ENCODE measurements around the gene LRRN2. TPM values are rescaled to one million over a fixed set of nuclear protein-coding genes. Genes with fewer than 3 reads are reported as not detected.

The LRRN2 gene
- total and polyA plus RNA-seq, 2 experiments from 2014 or later, result 0.74 to 2.6 TPM

DNA sequence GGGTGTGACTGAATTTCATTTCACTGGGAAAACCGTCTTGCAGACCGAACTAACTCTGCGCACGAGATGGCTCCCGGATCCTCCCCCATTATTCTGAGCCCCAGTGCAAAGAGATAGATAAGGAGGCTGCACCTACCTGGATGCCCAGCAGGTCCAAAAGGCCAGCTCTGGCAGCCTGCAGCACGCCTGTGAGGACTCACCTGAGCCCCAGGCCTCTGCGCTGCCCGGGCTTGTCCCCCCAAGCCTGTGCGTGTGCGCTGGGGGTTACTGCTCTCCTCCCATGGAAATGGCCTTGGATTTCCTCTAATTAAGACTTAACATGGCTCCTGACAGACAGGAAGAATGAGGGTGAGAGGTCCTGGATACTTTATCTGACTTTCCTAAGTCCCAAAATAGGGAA, 85.9 kb downstream of the LRRN2 start (continued):
- TF ChIP-seq, protein P1, sequence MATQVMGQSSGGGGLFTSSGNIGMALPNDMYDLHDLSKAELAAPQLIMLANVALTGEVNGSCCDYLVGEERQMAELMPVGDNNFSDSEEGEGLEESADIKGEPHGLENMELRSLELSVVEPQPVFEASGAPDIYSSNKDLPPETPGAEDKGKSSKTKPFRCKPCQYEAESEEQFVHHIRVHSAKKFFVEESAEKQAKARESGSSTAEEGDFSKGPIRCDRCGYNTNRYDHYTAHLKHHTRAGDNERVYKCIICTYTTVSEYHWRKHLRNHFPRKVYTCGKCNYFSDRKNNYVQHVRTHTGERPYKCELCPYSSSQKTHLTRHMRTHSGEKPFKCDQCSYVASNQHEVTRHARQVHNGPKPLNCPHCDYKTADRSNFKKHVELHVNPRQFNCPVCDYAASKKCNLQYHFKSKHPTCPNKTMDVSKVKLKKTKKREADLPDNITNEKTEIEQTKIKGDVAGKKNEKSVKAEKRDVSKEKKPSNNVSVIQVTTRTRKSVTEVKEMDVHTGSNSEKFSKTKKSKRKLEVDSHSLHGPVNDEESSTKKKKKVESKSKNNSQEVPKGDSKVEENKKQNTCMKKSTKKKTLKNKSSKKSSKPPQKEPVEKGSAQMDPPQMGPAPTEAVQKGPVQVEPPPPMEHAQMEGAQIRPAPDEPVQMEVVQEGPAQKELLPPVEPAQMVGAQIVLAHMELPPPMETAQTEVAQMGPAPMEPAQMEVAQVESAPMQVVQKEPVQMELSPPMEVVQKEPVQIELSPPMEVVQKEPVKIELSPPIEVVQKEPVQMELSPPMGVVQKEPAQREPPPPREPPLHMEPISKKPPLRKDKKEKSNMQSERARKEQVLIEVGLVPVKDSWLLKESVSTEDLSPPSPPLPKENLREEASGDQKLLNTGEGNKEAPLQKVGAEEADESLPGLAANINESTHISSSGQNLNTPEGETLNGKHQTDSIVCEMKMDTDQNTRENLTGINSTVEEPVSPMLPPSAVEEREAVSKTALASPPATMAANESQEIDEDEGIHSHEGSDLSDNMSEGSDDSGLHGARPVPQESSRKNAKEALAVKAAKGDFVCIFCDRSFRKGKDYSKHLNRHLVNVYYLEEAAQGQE (IDR thresholded peaks at IDR 0.05; ENCODE audit: unreplicated experiment), result no peak

DNA sequence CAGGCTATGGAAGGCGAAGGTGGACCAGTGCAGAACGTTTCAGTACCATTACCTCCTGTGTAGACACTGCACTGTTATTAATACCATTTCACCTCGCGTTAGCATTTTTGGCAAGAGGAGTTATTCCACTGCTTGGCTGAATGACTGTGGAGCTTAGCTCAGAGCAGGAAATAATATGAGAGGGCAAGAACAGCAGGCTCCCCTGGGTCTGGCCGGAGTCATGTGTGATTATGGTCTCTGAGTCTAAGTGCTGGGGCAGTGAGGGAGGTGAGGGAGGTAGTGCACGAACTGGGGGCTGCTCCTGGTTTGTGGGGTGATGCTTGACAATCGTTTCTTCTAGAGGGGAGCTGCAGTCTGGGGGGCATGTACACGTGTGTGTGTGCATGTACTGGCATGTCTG, 86.4 kb downstream of the LRRN2 start:
- Histone ChIP-seq H3K36me3 (ENCODE audit: insufficient read depth) (no peaks in the 10 kb centered on the region), H3K4me2 (no peak overlapping the region), H4K20me1 (replicated peaks; ENCODE audit: insufficient read depth) (no peaks in the 10 kb centered on the region), H3K27me3 (ENCODE audit: insufficient read depth) (no peaks in the 10 kb centered on the region), H3K4me3 (no peak overlapping the region), H3K79me2 (replicated peaks; ENCODE audit: insufficient read depth) (no peaks in the 10 kb centered on the region), H3F3A (replicated peaks; ENCODE audit: low read depth) (no peaks in the 10 kb centered on the region), H3K27ac (ENCODE audit: low read depth) (no peak overlapping the region), H2AFZ (no peak overlapping the region; the same call in 1 of the 2 replicates), H3K9me2 (ENCODE audit: insufficient read depth) (peaks cover 3% of the 10 kb centered on the region; the same call in 1 of the 2 replicates), H3K4me1 (ENCODE audit: insufficient read depth) (peaks cover 25% of the 10 kb centered on the region)
- Mint-ChIP-seq H3K9me3 (no peaks in the 10 kb centered on the region), H3K27ac (no peak overlapping the region; the same call in 1 of the 2 replicates), H3K4me3 (no peak overlapping the region), H3K27me3 (ENCODE audit: insufficient read depth, low read depth, poor library complexity) (peaks cover 15% of the 10 kb centered on the region), H3K36me3 (ENCODE audit: low read depth) (no peaks in the 10 kb centered on the region), H3K4me1 (peaks cover 37% of the 10 kb centered on the region)
- DNase-seq (ENCODE audit: low spot score) (no peak), ATAC-seq (no peak)
- TF ChIP-seq CREB1 (CRISPR knock-in tag; IDR thresholded peaks at IDR 0.05; ENCODE audit: low read depth) (no peak), EZH2phosphoT487 (IDR thresholded peaks at IDR 0.05; ENCODE audit: unreplicated experiment) (no peak), JUNB (IDR thresholded peaks at IDR 0.05; ENCODE audit: unreplicated experiment) (no peak), STAT1 (IDR thresholded peaks at IDR 0.05; ENCODE audit: unreplicated experiment) (no peak), ZNF114 (CRISPR knock-in tag; IDR thresholded peaks at IDR 0.05) (no peak), POLR2AphosphoS5 (IDR thresholded peaks at IDR 0.05; ENCODE audit: low read depth) (no peak), ZNF331 (CRISPR knock-in tag; IDR thresholded peaks at IDR 0.05; ENCODE audit: low read depth) (no peak), NANOG (IDR thresholded peaks at IDR 0.05; ENCODE audit: borderline replicate concordance) (no peak)
- TF ChIP-seq, protein P2, sequence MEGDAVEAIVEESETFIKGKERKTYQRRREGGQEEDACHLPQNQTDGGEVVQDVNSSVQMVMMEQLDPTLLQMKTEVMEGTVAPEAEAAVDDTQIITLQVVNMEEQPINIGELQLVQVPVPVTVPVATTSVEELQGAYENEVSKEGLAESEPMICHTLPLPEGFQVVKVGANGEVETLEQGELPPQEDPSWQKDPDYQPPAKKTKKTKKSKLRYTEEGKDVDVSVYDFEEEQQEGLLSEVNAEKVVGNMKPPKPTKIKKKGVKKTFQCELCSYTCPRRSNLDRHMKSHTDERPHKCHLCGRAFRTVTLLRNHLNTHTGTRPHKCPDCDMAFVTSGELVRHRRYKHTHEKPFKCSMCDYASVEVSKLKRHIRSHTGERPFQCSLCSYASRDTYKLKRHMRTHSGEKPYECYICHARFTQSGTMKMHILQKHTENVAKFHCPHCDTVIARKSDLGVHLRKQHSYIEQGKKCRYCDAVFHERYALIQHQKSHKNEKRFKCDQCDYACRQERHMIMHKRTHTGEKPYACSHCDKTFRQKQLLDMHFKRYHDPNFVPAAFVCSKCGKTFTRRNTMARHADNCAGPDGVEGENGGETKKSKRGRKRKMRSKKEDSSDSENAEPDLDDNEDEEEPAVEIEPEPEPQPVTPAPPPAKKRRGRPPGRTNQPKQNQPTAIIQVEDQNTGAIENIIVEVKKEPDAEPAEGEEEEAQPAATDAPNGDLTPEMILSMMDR (conservative IDR thresholded peaks at IDR 0.05; ENCODE audit: low read depth in 2 of 2), result no peak
- TF ChIP-seq, protein P3, sequence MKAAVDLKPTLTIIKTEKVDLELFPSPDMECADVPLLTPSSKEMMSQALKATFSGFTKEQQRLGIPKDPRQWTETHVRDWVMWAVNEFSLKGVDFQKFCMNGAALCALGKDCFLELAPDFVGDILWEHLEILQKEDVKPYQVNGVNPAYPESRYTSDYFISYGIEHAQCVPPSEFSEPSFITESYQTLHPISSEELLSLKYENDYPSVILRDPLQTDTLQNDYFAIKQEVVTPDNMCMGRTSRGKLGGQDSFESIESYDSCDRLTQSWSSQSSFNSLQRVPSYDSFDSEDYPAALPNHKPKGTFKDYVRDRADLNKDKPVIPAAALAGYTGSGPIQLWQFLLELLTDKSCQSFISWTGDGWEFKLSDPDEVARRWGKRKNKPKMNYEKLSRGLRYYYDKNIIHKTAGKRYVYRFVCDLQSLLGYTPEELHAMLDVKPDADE (IDR thresholded peaks at IDR 0.05), result no peak
- TF ChIP-seq, protein P1 (IDR thresholded peaks at IDR 0.05; ENCODE audit: unreplicated experiment), result no peak

Measured in GM23338 (cell line).